ENCODE data around the gene GCFC2.
"Not testable (repeated sequence)": the region's sequence is repeated elsewhere in the genome, so short reads cannot be mapped to it uniquely, and the experiment has no call there.

Gene GCFC2

DNA sequence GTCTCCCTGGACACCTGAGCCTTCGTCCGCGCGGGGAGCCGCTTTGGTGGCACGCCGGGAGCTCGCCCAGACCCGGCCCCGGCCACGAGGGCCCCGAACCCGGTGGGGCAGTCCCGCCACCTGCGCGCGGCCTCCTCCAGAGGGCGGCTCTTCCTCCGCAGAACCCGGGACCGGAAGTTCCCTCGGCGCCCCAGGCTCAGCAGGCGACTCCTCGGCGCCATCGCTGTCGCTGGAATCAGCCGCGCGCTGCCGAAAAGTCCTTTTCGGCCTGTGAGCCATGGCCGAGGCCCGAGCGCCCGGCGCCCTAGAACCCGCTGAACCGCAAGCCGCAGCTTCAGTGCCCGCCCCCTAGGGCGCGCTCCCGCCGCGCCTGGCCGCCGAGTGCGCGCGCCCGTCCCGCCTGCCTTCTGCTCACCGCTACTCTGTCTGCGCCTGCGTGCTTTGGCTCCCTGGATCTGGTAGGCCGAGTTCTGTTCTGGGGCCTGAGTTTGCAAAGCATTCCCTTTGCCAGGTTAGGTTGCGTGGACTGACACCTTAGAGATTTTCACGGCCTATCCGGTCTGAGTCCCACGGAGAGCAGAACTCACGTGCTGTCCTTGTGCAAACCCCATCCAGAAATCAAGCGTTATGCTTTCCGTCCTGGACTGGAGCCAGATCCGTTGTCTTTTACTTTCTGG is at the start of gene GCFC2:
Gene GCFC2 (minus strand): TSS at position 339 of the 677 bp plus-strand sequence. CDS start 60 bp downstream, at position 279.
- DNase-seq (ENCODE audit: low read depth) = peak; percentile 90

DNA sequence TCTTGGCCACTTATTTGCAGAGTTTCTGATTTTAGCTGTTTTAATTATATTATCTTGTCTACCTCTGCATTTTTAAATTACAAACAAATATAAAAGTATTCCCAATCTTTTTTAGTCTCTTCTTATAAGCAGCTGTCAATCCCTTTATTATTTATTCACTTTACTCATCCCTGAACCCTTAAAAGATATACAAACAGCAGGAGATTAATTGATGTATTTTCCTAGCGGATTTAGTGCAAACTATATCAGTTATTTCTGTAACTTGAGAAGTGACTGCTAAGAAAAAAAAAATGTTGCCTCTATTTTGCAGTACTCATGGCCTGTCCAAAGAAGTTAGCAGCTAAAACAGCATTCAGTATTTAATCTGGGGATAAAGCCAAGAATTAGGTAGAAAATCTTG is 42.1 kb upstream of the GCFC2 start:
- DNase-seq (ENCODE audit: low read depth) = no peak

DNA sequence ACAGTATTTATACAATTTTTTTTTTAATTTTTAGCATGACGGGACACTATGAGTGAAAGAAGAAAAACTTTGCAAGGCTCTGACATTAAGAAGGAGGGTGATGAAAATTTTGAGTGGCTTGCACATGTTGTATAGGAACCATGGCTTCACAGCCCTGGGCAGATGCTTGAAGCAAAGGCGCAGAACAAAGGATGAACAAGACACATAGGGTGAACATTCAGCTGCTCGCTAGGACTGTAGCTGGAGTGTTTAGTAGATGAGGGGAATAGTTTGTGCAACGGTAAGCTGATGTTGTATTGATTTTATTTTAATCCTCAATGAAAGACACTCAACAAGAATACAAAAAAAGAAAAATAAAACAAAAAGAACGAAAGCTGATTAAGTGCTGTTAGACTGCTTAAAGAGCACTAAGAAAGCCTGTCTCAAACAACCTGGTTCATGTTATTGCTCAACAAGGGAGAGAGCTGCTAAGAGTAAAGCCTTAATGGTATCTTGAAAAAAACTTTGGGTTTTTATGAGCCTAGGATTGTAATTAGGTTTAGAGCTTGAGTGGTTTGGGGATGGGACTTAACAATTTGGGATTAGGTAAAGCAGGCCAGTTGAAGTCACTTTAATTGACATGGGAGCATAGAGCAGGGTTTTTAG is 41.2 kb upstream of the GCFC2 start:
- DNase-seq (ENCODE audit: low read depth) = no peak

DNA sequence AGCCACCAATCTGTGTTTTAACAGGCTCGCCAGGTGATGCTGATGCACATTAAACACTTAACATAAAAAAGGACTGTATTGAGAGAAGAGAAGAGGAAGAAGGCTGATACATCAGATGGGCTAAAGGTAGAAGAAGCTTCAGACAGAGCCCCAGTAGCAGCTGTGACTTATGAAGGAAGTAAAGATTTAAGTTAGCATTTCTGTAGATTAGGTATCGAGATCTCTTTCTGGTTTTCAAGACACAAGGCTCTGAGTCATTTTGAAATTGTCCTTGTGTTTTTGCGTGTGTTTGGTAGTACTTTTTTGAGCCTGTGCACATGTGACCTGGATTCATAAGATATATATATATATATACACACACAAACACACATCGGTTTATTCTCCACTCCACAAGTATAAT is 40.6 kb upstream of the GCFC2 start:
- DNase-seq (ENCODE audit: low read depth) = no peak

DNA sequence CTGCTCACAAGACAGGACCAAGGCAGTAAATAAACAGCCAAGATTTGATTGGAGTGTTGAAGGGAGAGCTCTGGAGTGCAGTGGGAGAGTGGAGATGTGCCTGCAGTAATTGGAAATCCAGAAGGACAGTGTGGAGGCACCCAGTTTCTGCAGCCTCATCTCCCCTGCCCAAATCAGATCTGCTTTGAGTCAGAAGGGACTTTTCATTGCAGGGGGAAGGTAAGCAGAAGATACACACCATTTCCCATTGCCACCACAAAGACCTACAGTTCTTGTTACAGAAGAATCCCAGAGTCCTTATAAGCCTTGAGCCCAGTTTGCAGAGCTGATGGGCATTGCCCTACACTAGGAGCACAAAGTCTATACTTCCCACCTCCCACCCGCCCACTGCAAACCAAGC is 27.2 kb upstream of the GCFC2 start:
- DNase-seq (ENCODE audit: low read depth) = no peak

DNA sequence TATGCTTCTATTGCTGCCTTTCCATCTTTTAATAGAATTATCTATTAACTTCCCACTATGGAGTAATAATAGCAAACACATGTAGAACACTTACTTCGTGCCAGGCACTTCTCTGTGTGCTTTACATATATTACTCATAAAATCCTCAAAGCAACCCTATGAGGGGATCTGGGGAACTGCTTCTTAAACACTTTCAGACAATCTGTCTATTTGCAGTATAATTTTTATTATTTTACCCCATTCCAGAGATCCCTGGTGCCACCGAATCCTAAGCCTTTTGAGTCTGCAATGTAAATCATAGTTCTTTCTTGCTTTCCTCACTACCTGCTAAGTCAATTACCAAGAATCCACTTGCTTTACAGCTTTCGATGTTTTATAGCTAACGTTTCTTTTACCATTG is 25.6 kb upstream of the GCFC2 start:
- DNase-seq (ENCODE audit: low read depth) = no peak

DNA sequence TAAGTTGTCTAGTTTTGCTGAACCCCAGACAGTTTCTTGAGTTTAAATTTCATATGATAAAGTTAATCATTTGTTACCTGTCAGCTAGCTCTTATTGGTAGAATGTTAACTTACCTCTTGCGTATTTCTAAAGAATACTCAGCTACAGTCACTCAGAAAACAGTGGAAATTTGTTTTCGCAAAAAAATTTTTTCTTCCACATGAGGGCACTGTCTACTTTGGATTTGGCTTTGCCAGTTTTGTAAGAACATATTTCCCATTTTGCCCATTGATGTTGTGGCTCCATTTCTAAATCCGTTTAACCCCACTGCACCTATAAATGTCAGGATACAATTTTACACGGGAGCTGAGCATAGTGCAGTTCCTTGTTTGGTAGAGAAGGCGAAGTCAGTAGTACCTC is 19.1 kb upstream of the GCFC2 start:
- DNase-seq (ENCODE audit: low read depth) = peak; percentile 32

DNA sequence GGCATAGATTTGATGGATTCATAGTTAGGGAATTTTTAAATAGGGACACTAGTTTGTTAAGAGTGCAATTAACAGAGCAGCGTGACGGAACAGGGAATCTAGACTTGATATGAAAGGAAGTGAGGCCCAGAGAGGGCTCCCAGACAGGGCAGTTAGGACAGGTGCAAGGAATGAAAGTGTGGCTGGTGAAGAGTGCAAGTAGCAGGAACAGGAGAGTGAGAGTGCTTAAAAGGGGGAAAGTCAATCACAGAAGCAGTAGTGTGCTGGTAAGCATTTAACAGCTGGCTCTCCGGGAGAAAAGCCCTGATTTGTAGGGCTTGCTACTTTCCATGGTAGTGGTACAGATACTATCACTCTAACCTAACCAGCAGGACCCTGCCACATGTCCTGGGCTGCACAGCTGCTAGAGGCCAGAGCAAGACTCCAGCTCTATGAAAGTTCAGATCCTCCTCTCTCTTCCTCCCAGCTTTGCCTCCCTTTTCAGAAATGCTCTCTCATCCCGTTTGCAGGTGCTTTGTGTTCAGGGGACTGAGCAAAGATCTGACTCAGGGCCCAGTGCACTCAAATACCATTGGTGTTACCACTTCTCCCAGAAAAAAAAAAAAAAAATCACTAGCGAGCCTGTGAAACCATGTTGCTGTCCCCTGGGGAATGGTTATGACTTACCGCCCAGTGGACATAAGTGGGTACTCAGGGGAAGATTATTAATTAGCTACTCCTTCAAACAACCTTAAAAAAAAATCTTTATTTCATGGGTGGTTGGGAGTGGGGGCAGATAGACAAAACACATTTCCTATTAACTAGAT is 18.1 kb upstream of the GCFC2 start:
- no peak for DNase-seq (ENCODE audit: low read depth)

DNA sequence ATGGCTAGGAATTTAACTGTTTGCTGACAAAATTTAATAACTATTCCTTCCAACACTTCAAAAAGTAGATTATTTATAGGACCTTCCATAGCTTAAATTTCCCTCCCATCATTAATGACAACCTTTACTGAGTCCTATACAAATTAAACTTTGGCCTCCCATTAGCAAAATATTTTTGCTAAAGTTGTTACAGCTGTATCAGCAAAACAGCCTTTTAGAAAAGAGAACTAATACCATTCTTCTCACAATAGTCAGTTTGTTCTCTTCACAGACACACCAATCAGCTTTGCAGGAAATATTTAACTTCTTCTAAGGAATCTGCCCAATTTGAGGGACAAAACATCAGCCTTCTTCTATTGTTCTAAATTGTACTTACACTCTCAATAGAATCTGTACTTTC is 12.0 kb upstream of the GCFC2 start:
- no peak for DNase-seq (ENCODE audit: low read depth)

DNA sequence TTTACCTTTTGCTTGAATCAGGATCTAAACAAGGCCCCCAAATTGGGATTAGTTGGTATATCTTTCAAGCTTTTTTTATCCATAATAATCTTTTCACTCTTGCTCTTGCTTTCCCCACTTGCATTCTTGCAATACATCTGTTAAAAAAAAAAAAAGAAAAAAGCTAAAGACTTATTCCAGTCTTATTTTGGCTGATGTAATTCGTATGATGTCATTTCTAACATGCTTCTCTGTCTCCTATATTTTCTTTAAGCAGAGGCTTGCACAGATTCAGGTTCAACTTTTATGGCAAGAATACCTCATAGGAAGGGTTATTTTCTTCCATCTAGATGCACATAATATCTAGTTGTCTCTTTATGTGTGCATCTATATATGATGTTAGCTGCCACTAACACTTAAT is 9.8 kb upstream of the GCFC2 start:
- no peak for DNase-seq (ENCODE audit: low read depth)

DNA sequence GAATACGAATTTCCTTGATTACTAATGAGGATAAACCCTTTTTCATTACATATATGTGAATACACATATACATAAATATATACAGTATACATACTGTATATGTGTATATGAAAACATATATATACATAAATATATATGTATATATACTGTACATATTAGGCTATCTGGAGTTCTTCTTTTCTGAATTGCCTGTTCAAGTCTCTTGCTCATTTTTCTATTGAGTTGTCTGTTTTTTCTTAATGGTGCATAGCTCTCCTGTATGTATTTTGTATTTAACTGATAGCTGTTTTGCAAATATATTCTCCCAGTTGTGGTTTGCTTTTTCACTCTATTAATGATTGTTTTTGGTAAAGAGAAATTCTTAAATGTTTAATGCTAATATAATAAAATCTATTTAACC is 8.9 kb upstream of the GCFC2 start:
- DNase-seq (ENCODE audit: low read depth) = no peak

DNA sequence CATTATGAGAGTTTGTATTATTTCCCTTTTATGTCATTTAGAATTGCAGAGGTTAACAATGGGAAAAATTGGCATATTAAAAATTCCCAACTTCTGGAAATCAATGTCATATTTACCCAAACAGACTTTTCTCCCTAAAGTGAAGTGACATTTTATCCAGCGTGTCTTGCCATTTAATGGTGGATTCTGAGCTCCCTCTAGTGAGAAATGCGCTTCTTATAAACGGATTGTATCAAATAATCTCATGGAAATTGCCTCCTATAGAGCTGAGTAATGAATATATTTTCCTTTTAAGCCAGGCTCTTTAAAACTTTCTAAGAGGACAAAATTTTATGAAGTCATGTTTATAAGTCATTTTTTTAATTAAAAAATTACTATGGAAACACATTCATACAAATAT is 5.7 kb upstream of the GCFC2 start:
- DNase-seq (ENCODE audit: low read depth) = peak; percentile 9

DNA sequence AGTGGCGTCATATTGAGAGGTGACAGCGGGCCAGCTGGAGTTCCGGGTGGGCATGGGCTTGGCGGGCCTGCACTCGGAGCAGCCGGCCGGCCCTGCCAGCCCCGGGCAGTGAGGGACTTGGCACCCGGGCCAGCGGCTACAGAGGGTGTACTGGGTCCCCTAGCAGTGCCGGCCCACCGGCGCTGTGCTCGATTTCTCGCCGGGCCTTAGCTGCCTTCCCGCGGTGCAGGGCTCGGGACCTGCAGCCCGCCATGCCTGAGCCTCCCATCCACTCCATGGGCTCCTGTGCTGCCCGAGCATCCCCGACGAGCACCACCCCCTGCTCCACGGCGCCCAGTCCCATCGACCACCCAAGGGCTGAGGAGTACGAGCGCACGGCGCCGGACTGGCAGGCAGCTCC is 875 bp upstream of the GCFC2 start:
- DNase-seq (ENCODE audit: low read depth) = not testable (repeated sequence)

DNA sequence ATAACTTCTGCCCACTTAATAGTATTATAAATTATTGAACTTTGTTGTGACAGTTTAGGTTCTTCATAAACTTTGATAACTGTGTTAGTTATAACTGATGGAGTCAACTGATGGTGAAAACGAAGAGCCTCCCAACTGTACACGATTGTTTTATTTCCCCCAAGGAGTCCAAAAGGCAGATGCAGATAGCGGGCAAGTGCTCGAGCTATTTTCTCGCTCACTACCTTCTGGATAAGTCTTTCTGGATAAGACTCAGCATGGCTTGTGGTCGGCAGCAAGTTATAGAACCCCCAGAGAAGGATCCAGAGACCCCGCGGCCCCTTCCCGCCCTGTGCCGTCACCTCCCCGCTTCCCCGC is 517 bp downstream of the GCFC2 start:
- no peak for DNase-seq (ENCODE audit: low read depth)

DNA sequence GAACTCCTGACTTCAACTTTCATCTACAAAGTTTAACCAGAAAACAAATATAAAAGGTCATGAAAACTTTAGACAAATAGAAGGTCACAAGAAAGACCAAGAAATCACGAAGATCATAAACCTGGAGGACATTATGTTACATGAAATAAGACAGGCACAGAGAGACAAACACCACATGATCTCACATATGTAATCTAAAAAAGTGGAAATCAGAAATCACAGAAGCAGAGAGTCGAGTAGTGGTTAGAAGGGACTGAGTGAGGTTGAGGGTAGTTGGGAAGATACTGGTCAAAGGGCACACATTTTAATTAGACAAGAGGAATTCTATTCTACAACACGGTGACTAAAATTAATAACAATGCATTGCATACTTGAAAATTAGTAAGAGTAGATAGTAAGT is 1.4 kb downstream of the GCFC2 start:
- peak; percentile 15 for DNase-seq (ENCODE audit: low read depth)

DNA sequence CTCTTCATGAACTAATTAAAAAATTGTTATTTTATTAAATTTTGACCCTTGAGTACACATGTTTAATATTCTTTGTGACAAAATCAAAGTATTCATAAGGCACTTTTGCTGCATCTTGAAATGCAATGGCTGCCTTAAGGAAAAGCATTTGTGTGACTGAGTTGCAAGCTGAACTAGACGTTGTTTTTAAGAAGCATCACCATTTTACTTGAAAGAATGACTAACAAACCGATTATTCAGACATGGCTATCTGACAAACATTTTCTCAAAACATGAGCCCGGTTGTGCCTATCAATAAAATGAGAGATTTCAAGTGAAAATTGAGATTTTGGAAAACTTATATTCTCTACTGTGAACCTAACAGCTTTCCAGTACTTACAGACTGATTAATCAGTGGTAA is 2.8 kb downstream of the GCFC2 start:
- peak; percentile 55 for DNase-seq (ENCODE audit: low read depth)

DNA sequence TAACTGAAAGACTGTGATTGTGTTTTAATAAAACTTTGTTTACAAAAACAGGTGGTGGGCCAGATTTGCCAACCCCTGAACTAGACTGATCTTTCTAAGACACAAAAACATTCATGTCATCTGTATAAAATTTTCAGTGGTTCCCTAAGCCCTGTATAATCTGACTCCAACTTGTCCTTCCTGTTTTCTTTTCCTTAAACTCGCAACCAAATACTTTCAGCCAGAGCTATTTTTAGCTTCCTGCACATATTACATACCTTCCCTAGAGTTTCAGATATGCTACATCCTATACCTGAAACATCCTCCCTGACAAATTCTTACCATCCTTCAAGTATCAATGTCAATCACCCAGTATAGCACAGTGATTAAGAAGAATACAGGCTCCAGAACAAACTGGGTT is 4.8 kb downstream of the GCFC2 start:
- no peak for DNase-seq (ENCODE audit: low read depth)

DNA sequence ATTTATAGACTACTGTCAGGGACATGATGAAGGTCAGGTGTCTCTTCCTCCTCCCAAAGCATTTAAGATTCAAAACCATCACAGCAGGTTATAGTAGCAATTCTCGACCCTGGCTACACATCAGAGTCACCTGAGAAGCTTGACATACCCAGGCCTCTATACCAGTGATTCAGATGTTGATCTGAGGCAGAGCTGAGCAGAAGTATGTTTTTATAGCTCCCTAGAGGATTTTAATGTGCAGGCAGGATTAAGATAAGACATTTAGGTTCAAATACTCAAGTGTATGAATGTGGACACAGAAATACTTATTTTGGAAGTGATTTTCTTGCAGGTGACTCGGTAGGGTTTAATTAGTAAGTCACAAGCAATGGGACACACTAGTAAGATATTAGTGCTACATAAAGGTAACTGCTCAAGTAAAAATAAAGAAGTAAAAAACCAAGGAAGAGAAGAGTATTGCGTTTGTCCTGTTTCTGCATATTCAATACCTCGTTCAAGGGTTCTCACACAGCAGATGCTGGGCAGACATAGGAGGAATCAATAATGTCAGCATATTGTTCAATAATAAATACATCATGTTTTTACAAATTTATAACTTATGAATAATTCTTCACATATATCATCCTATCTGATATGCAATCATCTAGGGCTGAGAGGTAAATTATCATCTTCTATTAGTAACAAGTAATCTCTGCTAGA is 7.0 kb downstream of the GCFC2 start:
- no peak for DNase-seq (ENCODE audit: low read depth)

DNA sequence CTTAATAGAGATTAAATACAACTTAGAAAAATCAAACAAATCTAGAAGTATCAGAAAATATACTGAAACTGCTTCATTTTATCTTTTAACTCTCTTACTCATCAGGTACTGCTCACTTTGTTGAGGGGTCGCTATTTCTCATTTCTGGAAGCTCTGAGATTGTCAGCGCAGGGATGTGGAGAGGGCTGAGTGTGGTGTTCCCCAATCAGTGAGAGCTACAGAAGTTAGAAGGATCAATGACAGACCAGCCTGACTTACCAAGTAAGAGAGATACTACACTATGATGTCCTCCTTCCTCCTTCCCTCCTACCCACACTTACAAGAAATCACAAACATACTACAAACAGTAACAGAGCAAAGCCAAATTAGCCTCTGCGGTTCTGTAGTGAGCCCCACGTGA is 8.1 kb downstream of the GCFC2 start:
- no peak for DNase-seq (ENCODE audit: low read depth)

DNA sequence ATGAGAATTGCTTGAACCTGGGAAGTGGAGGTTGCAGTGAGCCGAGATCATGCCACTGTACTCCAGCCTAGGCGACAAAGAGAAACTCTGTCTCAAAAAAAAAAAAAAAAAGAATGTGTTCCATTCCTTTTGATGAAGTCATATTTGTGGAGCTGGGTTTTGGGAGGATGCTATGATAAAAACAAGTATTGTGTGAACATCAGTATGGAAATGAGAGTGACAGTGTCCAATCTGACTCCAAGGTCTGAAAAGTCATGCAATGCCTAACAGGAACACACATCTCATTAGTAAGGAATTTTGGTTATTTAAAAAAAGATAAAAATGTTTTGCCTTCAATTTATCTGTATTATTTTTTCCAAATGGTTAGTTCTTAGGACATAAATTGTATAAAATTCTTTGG is 11.8 kb downstream of the GCFC2 start:
- DNase-seq (ENCODE audit: low read depth) = peak; percentile 36

DNA sequence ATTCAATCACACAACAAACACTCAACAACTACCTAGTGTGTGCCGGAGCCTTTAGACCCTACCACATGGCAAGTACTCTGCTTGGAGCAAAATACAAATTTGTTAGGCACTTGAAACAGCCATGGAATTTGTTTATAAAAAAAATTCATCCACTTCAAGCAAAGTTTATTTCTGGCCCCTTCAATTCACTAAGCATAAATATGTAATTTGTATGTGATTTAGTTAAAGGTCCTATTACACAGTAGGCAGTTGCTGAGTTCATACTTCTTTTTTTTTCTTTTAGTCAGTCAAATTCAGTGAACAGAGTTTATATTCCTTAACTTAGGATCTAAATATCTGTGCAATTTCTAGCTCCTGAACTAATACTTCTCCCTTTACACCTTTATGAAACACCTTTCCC is 22.5 kb downstream of the GCFC2 start:
- DNase-seq (ENCODE audit: low read depth) = no peak

DNA sequence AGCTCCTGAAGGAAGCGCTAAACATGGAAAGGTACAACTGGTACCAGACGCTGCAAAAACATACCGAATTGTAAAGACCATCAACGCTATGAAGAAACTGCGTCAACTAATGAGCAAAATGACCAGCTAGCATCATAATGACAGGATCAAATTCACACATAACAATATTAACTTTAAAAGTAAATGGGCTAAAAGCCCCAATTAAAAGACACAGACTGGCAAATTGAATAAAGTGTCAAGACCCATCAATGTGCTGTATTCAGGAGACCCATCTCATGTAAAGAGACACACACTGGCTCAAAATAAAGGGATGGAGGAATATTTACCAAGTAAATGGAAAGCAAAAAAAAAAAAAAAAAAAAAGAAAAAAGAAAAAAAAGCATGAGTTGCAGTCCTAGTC is 27.3 kb downstream of the GCFC2 start:
- DNase-seq (ENCODE audit: low read depth) = not testable (repeated sequence)

DNA sequence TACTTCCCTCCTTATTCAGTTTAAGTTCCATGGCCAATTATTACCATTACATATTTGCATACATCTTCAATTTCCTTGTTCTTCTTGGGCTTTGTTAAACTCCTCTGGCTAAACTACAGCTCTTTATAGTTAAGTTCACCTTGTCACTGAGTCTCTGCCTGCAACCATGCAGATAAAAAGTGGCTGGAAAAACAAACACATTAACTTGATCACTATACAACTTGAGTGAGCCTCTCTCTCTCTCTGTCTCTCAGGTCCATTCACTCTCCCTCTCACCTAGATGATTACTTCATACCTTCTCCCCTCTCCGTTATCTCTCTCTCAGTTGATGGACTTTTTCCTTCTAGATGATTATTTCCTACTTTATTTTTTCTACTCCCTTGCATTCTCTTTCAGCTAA is 30.3 kb downstream of the GCFC2 start:
- no peak for DNase-seq (ENCODE audit: low read depth)

Data from ELR (cell line).